A673 (cell line): Measurements from ENCODE around the gene DNAI7. TPM values are rescaled to one million over a fixed set of nuclear protein-coding genes. Genes with fewer than 3 reads are reported as not detected.
A peak's percentile ranks its signal among the peaks of the same experiment; 100 is the strongest.

Experiments used
- BruUV-seq: library from RNA; stranded (reverse); fragments of 400-500 nt; replicated peaks from 2 replicates; lab custom pipeline; 2021; lab: Mats Ljungman, UMichigan
- CTCF ChIA-PET: fragments of 300-600 bp; sonication (Branson Sonifier 250); formaldehyde crosslinking; loops from one replicate; lab custom pipeline; 2022; ENCODE audit warnings: antibody characterized with exemption; lab: Charles Lee
- POLR2A ChIA-PET: fragments of 300-600 bp; sonication (Branson Sonifier 250); formaldehyde crosslinking; loops from one replicate; lab custom pipeline; 2022; ENCODE audit warnings: antibody characterized with exemption; ENCODE audit not compliant: low non-redundant PET; lab: Charles Lee
- DNase-seq: peaks from one replicate; pipeline ENCODE4 v3.0.0-alpha.2; 2015; ENCODE audit warnings: low spot score
- H3K27ac ChIP-seq: fragments of 200-600 bp; sonication (generic); 2 replicates; pipeline ENCODE4 v1.5.1; 2016; ENCODE audit warnings: mixed run types, low read depth, mild to moderate bottlenecking, mixed read lengths, antibody characterized with exemption, low read length; ENCODE audit not compliant: poor library complexity, severe bottlenecking
- H3K27me3 ChIP-seq: fragments of 200-600 bp; sonication (generic); replicated peaks from 2 replicates; pipeline ENCODE4 v1.6.1; 2017; ENCODE audit warnings: mixed run types, low read depth, mild to moderate bottlenecking, mixed read lengths, antibody characterized with exemption, low read length; ENCODE audit not compliant: insufficient read depth, poor library complexity
- H3K36me3 ChIP-seq: fragments of 200-600 bp; sonication (generic); 2 replicates; pipeline ENCODE4 v1.6.1; 2016; ENCODE audit warnings: mixed run types, mild to moderate bottlenecking, mixed read lengths, antibody characterized with exemption, low read length; ENCODE audit not compliant: insufficient read depth, poor library complexity, severe bottlenecking
- H3K4me1 ChIP-seq: fragments of 200-600 bp; sonication (generic); 2 replicates; pipeline ENCODE4 v1.6.1; 2017; ENCODE audit warnings: mixed run types, mild to moderate bottlenecking, mixed read lengths, antibody characterized with exemption, low read length; ENCODE audit not compliant: insufficient read depth, poor library complexity, severe bottlenecking
- H3K4me3 ChIP-seq: fragments of 200-600 bp; sonication (generic); 2 replicates; pipeline ENCODE4 v1.5.1; 2016; ENCODE audit warnings: low read depth, mixed run types, mild to moderate bottlenecking, mixed read lengths, low read length; ENCODE audit not compliant: poor library complexity, severe bottlenecking
- H3K9me3 ChIP-seq: fragments of 200-600 bp; sonication (generic); 2 replicates; pipeline ENCODE4 v1.6.1; 2016; ENCODE audit warnings: mixed run types, low read depth, mild to moderate bottlenecking, mixed read lengths, antibody characterized with exemption, low read length; ENCODE audit not compliant: poor library complexity, severe bottlenecking
- CTCF ChIP-seq: fragments of 300-800, 200-600 bp; sonication (generic); conservative IDR thresholded peaks from 2 replicates; pipeline ENCODE4 v1.5.1; 2017; ENCODE audit warnings: low read depth, mild to moderate bottlenecking, antibody characterized with exemption, low read length, moderate library complexity, mixed read lengths
- EZH2 ChIP-seq: fragments of 200-600 bp; sonication (generic); IDR thresholded peaks from 2 replicates; pipeline ENCODE4 v1.6.1; 2017; ENCODE audit warnings: borderline replicate concordance, low read depth, mild to moderate bottlenecking, mixed read lengths, antibody characterized with exemption, low read length; ENCODE audit not compliant: poor library complexity, severe bottlenecking
- intact Hi-C: fragments of 100-400 bp; cut with micrococcal nuclease; formaldehyde crosslinking; loops from one replicate; pipeline ENCODE4 v1.10.0; 2022; ENCODE audit not compliant: unreplicated experiment
- total RNA-seq: library from RNA; stranded (reverse); gene quantifications from 2 replicates; pipeline ENCODE4 v1.2.3, GENCODE V29; 2021

Gene DNAI7
- total RNA-seq, 1 experiment from 2014 or later = 0.73 TPM

GRCh38 chr12:25121110-25121509 lies 73.8 kb downstream of the DNAI7 start:
- Histone ChIP-seq H3K9me3 (no peaks in the 10 kb centered on the region), H3K27ac (no peak overlapping the region), H3K36me3 (no peaks in the 10 kb centered on the region), H3K4me3 (no peak overlapping the region), H3K27me3 (no peaks in the 10 kb centered on the region), H3K4me1 (no peaks in the 10 kb centered on the region)
- CTCF ChIA-PET = no interaction called here
- intact Hi-C loops = no loop called here
- POLR2A ChIA-PET = no interaction called here
- TF ChIP-seq CTCF (no peak), EZH2 (no peak)
- no TSS peak for BruUV-seq
- no peak for DNase-seq

DNA sequence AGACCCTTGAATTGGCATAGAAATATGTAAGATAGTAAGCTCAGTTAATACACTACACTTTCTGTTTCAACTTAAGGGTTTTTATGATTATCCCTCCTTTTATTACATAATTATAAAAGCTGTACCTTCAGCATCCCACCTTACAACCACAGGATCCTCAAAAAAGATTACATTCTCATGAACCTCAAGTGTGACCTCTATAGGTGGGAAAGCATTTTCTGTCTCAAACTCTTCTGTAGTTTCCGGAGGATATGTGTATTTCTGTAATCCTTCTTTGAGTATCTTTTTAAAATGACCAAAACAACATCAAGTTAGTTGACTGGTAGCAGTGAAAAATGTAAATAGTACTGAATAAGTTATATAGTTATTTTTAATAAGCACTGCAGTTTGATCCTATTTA lies 75.9 kb downstream of the DNAI7 start:
- Histone ChIP-seq H3K9me3 (no peaks in the 10 kb centered on the region), H3K4me3 (no peak overlapping the region), H3K27ac (no peak overlapping the region), H3K36me3 (no peaks in the 10 kb centered on the region), H3K27me3 (no peaks in the 10 kb centered on the region), H3K4me1 (no peaks in the 10 kb centered on the region)
- BruUV-seq = no TSS peak
- POLR2A ChIA-PET = no interaction called here
- intact Hi-C loops = no loop called here
- no peak for DNase-seq
- TF ChIP-seq EZH2 = no peak
- peak; percentile 29; the same call in 1 of the 2 replicates for TF ChIP-seq CTCF
- CTCF ChIA-PET = no interaction called here

GRCh38 chr12:25115677-25116076 lies 79.3 kb downstream of the DNAI7 start:
- H3K36me3 ChIP-seq = no peaks in the 10 kb centered on the region
- ChIA-PET CTCF (no interaction called here), POLR2A (interaction anchor here (0.6 kb wide), 1 partner anchor 154 kb away, joined by 10 read pairs; no protein-coding TSS in a partner anchor)
- intact Hi-C loops = no loop called here
- H3K4me3 ChIP-seq = no peak overlapping the region
- no peaks in the 10 kb centered on the region for H3K4me1 ChIP-seq
- no peak for TF ChIP-seq CTCF
- TF ChIP-seq EZH2 = no peak
- no peaks in the 10 kb centered on the region for H3K9me3 ChIP-seq
- DNase-seq = no peak
- no TSS peak for BruUV-seq
- no peak overlapping the region for H3K27ac ChIP-seq
- H3K27me3 ChIP-seq = no peaks in the 10 kb centered on the region
